ENCODE results near the gene SMCP.

Gene SMCP

DNA sequence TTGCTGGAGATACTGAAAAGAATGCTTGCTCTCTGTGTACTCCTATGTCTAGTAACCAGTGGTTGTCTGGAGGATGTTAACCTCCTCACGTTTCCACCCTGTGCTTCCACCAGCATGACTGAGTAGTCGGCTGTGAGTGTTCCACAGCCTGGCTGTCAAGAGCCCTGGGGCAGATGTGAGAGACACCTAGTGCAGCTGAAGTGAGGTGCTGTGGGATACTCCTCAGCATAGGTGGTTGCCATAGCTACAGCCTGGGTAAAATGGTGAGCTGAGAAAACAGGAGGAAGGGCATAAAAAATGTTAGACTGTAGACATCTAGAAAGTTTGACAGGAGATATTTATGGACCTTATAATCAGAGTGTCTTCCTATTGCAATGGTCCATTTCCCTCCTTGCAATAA lies 46.1 kb downstream of the SMCP start:
- Histone ChIP-seq H2AFZ (ENCODE audit: low read length) (no peak overlapping the region), H3K36me3 (replicated peaks; ENCODE audit: insufficient read depth, low read length) (no peaks in the 10 kb centered on the region), H3K27me3 (replicated peaks; ENCODE audit: insufficient read depth, low read length) (no peaks in the 10 kb centered on the region), H3K4me1 (ENCODE audit: low read length) (no peaks in the 10 kb centered on the region), H3K9me2 (replicated peaks; ENCODE audit: insufficient read depth, low read length) (no peaks in the 10 kb centered on the region), H3K9me3 (replicated peaks; ENCODE audit: insufficient read depth, low read length) (no peaks in the 10 kb centered on the region), H3K4me2 (ENCODE audit: low read depth, low read length) (no peak overlapping the region), H3K27ac (ENCODE audit: low read length) (no peak overlapping the region), H3F3A (ENCODE audit: insufficient read depth, low read length) (no peaks in the 10 kb centered on the region), H3K9ac (ENCODE audit: low read length) (no peak overlapping the region), H3K4me3 (ENCODE audit: low read length) (no peak overlapping the region), H4K20me1 (ENCODE audit: insufficient read depth, low read length) (no peaks in the 10 kb centered on the region), H3K79me2 (ENCODE audit: low read length) (no peaks in the 10 kb centered on the region)
- TF ChIP-seq CTCF (IDR thresholded peaks at IDR 0.05; ENCODE audit: low read length), result no peak
- no peak for TF ChIP-seq EZH2phosphoT487 (IDR thresholded peaks at IDR 0.05; ENCODE audit: low read length)
- TF ChIP-seq EZH2 (optimal IDR thresholded peaks at IDR 0.05; ENCODE audit: low read depth, low read length), result no peak
- DNase-seq, result no peak

GRCh38 chr1:152926091-152926490 lies 48.0 kb downstream of the SMCP start:
- H3K9ac ChIP-seq (ENCODE audit: low read length), result no peak overlapping the region
- no peaks in the 10 kb centered on the region for H3K36me3 ChIP-seq (replicated peaks; ENCODE audit: insufficient read depth, low read length)
- H2AFZ ChIP-seq (ENCODE audit: low read length), result no peak overlapping the region
- no peaks in the 10 kb centered on the region for H3K4me1 ChIP-seq (ENCODE audit: low read length)
- H3K9me3 ChIP-seq (replicated peaks; ENCODE audit: insufficient read depth, low read length), result no peaks in the 10 kb centered on the region
- H3K79me2 ChIP-seq (ENCODE audit: low read length), result no peaks in the 10 kb centered on the region
- DNase-seq, result peak; percentile 58
- H3K27me3 ChIP-seq (replicated peaks; ENCODE audit: insufficient read depth, low read length), result no peaks in the 10 kb centered on the region
- no peaks in the 10 kb centered on the region for H3K9me2 ChIP-seq (replicated peaks; ENCODE audit: insufficient read depth, low read length)
- H4K20me1 ChIP-seq (ENCODE audit: insufficient read depth, low read length), result no peaks in the 10 kb centered on the region
- H3F3A ChIP-seq (ENCODE audit: insufficient read depth, low read length), result no peaks in the 10 kb centered on the region
- H3K4me2 ChIP-seq (ENCODE audit: low read depth, low read length), result no peak overlapping the region
- peak; percentile 68 for TF ChIP-seq CTCF (IDR thresholded peaks at IDR 0.05; ENCODE audit: low read length)
- TF ChIP-seq EZH2 (optimal IDR thresholded peaks at IDR 0.05; ENCODE audit: low read depth, low read length), result no peak
- H3K4me3 ChIP-seq (ENCODE audit: low read length), result no peak overlapping the region
- no peak overlapping the region for H3K27ac ChIP-seq (ENCODE audit: low read length)

- Histone ChIP-seq H3K79me2 (ENCODE audit: low read length) (no peaks in the 10 kb centered on the region), H4K20me1 (ENCODE audit: insufficient read depth, low read length) (no peaks in the 10 kb centered on the region), H3K36me3 (replicated peaks; ENCODE audit: insufficient read depth, low read length) (no peaks in the 10 kb centered on the region), H3K9me2 (replicated peaks; ENCODE audit: insufficient read depth, low read length) (no peaks in the 10 kb centered on the region), H3K9ac (ENCODE audit: low read length) (no peak overlapping the region), H3K4me3 (ENCODE audit: low read length) (no peak overlapping the region), H2AFZ (ENCODE audit: low read length) (no peak overlapping the region), H3K27me3 (replicated peaks; ENCODE audit: insufficient read depth, low read length) (no peaks in the 10 kb centered on the region), H3K9me3 (replicated peaks; ENCODE audit: insufficient read depth, low read length) (no peaks in the 10 kb centered on the region), H3K4me1 (ENCODE audit: low read length) (no peaks in the 10 kb centered on the region), H3K27ac (ENCODE audit: low read length) (no peak overlapping the region), H3F3A (ENCODE audit: insufficient read depth, low read length) (no peaks in the 10 kb centered on the region), H3K4me2 (ENCODE audit: low read depth, low read length) (no peak overlapping the region)
- no peak for DNase-seq
- TF ChIP-seq CTCF (IDR thresholded peaks at IDR 0.05; ENCODE audit: low read length), result no peak
- no peak for TF ChIP-seq EZH2phosphoT487 (IDR thresholded peaks at IDR 0.05; ENCODE audit: low read length)
- no peak for TF ChIP-seq EZH2 (optimal IDR thresholded peaks at IDR 0.05; ENCODE audit: low read depth, low read length)
Measured at GRCh38 chr1:152928671-152929070, 50.5 kb downstream of the SMCP start.
